GM12878 (cell line): ENCODE results near the gene PKD2. TPM values are rescaled to one million over a fixed set of nuclear protein-coding genes. Genes with fewer than 3 reads are reported as not detected.

Experiments
- ATAC-seq: fragments of 200-7000 bp; cut with Tn5 transposase; 3 replicates; pipeline ENCODE4 v1.9.1; 2020; ENCODE audit warnings: mild to moderate bottlenecking, moderate library complexity
- BruUV-seq: library from RNA; stranded (reverse); fragments of 400-500 nt; replicated peaks from 2 replicates; lab custom pipeline; 2021; lab: Mats Ljungman, UMichigan
- CTCF ChIA-PET: fragments of 300-600 bp; sonication (Branson Sonifier 250); formaldehyde crosslinking; extraction: SDS; loops from one replicate; lab custom pipeline; 2021; ENCODE audit warnings: inconsistent platforms; lab: Yijun Ruan, JAX
- POLR2A ChIA-PET: fragments of 350-600 bp; formaldehyde crosslinking; extraction: SDS; loops from one replicate; lab custom pipeline; 2021; ENCODE audit warnings: inconsistent platforms; lab: Charles Lee
- RAD21 ChIA-PET: fragments of 300-600 bp; sonication (Branson Sonifier 250); formaldehyde crosslinking; loops from one replicate; lab custom pipeline; 2023; ENCODE audit warnings: antibody characterized with exemption; ENCODE audit not compliant: unreplicated experiment; lab: Charles Lee
- SMC1A ChIA-PET: fragments of 300-600 bp; sonication (Branson Sonifier 250); formaldehyde crosslinking; loops from one replicate; lab custom pipeline; 2023; ENCODE audit not compliant: unreplicated experiment, uncharacterized antibody; lab: Charles Lee
- DNase-seq: peaks from one replicate; pipeline ENCODE4 v3.0.0-alpha.2; 2011; ENCODE audit warnings: low read depth, low spot score
- FAIRE-seq: peaks from 3 replicates; lab custom pipeline; 2011; peaks lifted over from hg19 to GRCh38; lab: Jason Lieb, UNC
- H2AFZ ChIP-seq: 2 replicates; pipeline ENCODE4 v1.6.0; 2011; ENCODE audit warnings: low read depth, low read length, control low read depth; ENCODE audit not compliant: control insufficient read depth
- H3K27ac ChIP-seq: 2 replicates; pipeline ENCODE4 v1.5.1; 2011; ENCODE audit warnings: control low read depth; ENCODE audit not compliant: control insufficient read depth, insufficient read depth
- H3K27me3 ChIP-seq, 2 experiments: replicated peaks in 1 of 2; 2 replicates each; pipeline versions ENCODE4 v1.6.0 to v1.6.1; 2011; ENCODE audit warnings: low read length in 1 of 2; ENCODE audit not compliant: control insufficient read depth in 2 of 2, insufficient read depth in 2 of 2
- H3K36me3 ChIP-seq, 2 experiments: 2 replicates each; pipeline ENCODE4 v1.5.1; 2011; ENCODE audit warnings: low read length in 1 of 2; ENCODE audit not compliant: control insufficient read depth in 2 of 2, insufficient read depth in 2 of 2
- H3K4me1 ChIP-seq: 2 replicates; pipeline ENCODE4 v1.6.1; 2011; ENCODE audit warnings: mild to moderate bottlenecking, low read length, moderate library complexity, mixed read lengths; ENCODE audit not compliant: control insufficient read depth, insufficient read depth
- H3K4me2 ChIP-seq: 2 replicates; pipeline ENCODE4 v1.6.0; 2011; ENCODE audit warnings: control low read depth; ENCODE audit not compliant: control insufficient read depth, insufficient read depth
- H3K4me3 ChIP-seq: fragments of 200-600 bp; sonication (generic); 2 replicates; pipeline ENCODE4 v1.5.1; 2016
- H3K79me2 ChIP-seq: 2 replicates; pipeline ENCODE4 v1.6.0; 2011; ENCODE audit warnings: low read length; ENCODE audit not compliant: control insufficient read depth, insufficient read depth
- H3K9ac ChIP-seq: 2 replicates; pipeline ENCODE4 v1.8.0; 2011; ENCODE audit warnings: low read length, control low read depth, mixed read lengths; ENCODE audit not compliant: control insufficient read depth, insufficient read depth
- H3K9me3 ChIP-seq: replicated peaks from 3 replicates; pipeline ENCODE4 v1.5.1; 2011; ENCODE audit warnings: mild to moderate bottlenecking, low read length; ENCODE audit not compliant: control insufficient read depth, insufficient read depth
- H4K20me1 ChIP-seq: 2 replicates; pipeline ENCODE4 v1.6.0; 2011; ENCODE audit not compliant: control insufficient read depth, insufficient read depth
- BACH1 ChIP-seq: fragments of 450-650 bp; IDR thresholded peaks from 2 replicates; pipeline ENCODE4 v1.6.1; 2017; ENCODE audit warnings: mild to moderate bottlenecking, borderline replicate concordance
- DPF2 ChIP-seq: fragments of 450-650 bp; IDR thresholded peaks from 2 replicates; pipeline ENCODE4 v1.6.1; 2017; ENCODE audit warnings: mild to moderate bottlenecking
- FOS ChIP-seq: IDR thresholded peaks from 3 replicates; pipeline ENCODE4 v1.6.1; 2011; ENCODE audit warnings: borderline replicate concordance; ENCODE audit not compliant: insufficient read length; ENCODE audit errors: extremely low read depth
- HDAC2 ChIP-seq: fragments of 200-600 bp; sonication (generic); IDR thresholded peaks from 2 replicates; pipeline ENCODE4 v1.6.1; 2017
- HDAC6 ChIP-seq: fragments of 200-600 bp; sonication (generic); IDR thresholded peaks from one replicate; pipeline ENCODE4 v1.8.0; 2017; ENCODE audit warnings: antibody characterized with exemption; ENCODE audit not compliant: unreplicated experiment
- MYB ChIP-seq: fragments of 150-350 bp; IDR thresholded peaks from 2 replicates; pipeline ENCODE4 v1.6.1; 2014; ENCODE audit warnings: mild to moderate bottlenecking, low read depth, low read length, borderline replicate concordance
- NBN ChIP-seq: fragments of 450-650 bp; IDR thresholded peaks from 2 replicates; pipeline ENCODE4 v1.6.1; 2016
- POLR2AphosphoS2 ChIP-seq: IDR thresholded peaks from 2 replicates; pipeline ENCODE4 v1.6.1; 2011; ENCODE audit warnings: low read depth, mild to moderate bottlenecking, low read length, improper control_type of control experiment, moderate library complexity
- SMARCA5 ChIP-seq: fragments of 450-650 bp; IDR thresholded peaks from 2 replicates; pipeline ENCODE4 v1.6.1; 2017; ENCODE audit warnings: mild to moderate bottlenecking
- SMC3 ChIP-seq: IDR thresholded peaks from 2 replicates; pipeline ENCODE4 v1.6.1; 2011; ENCODE audit warnings: low read length, improper control_type of control experiment, borderline replicate concordance
- SPI1 ChIP-seq: IDR thresholded peaks from 2 replicates; pipeline ENCODE4 v1.6.1; 2011; ENCODE audit warnings: low read depth, mild to moderate bottlenecking, low read length, moderate library complexity, borderline replicate concordance; ENCODE audit not compliant: insufficient read depth
- TCF12 ChIP-seq: IDR thresholded peaks from 2 replicates; pipeline ENCODE4 v1.6.1; 2011; ENCODE audit warnings: low read depth, mild to moderate bottlenecking, low read length
- USF1 ChIP-seq: IDR thresholded peaks from 2 replicates; pipeline ENCODE4 v1.6.1; 2011; ENCODE audit warnings: borderline replicate concordance, low read depth, mild to moderate bottlenecking, moderate library complexity, mixed read lengths, low read length; ENCODE audit not compliant: insufficient read depth; ENCODE audit errors: extremely low read length
- ZBTB11 ChIP-seq: fragments of 450-650 bp; formaldehyde crosslinking; IDR thresholded peaks from 2 replicates; pipeline ENCODE4 v1.5.0; 2022; ENCODE audit warnings: mild to moderate bottlenecking, missing genetic modification characterization
- WGBS: methylation state at CpG from one replicate; pipeline ENCODE4 v1.1.6; 2016; ENCODE audit warnings: low lambda C conversion rate; ENCODE audit not compliant: insufficient replicate concordance, insufficient coverage; ENCODE audit errors: missing lambda C conversion rate; 5-methylcytosine and 5-hydroxymethylcytosine counted together
- in situ Hi-C: fragments of 300-500 bp; cut with MboI; formaldehyde crosslinking; loops from 9 replicates; pipeline ENCODE4 v1.14.3; 2018; ENCODE audit warnings: mixed read lengths
- intact Hi-C: fragments of 100-400 bp; cut with micrococcal nuclease; formaldehyde crosslinking; loops from one replicate; pipeline ENCODE4 v1.14.2; 2022; ENCODE audit not compliant: unreplicated experiment
- polyA plus RNA-seq, 11 experiments: library from polyadenylated mRNA; depleted of rRNA in 4 of 11; unstranded in 6 of 11; stranded (reverse) in 5 of 11; fragments of >200 nt; fragmentation: Nextera tagmentation in 4 of 11; fragmentation: Illumina TruSeq in 1 of 11; extraction: Ambion mirVana in 4 of 11; extraction: Trizol in 1 of 11; gene quantifications; 1 replicate in 1 of 11; 2 replicates in 10 of 11; pipeline versions ENCODE4 v1.2.1 to v1.2.3, GENCODE V29; 2011 to 2016; ENCODE audit warnings: inconsistent platforms in 2 of 11, missing spikeins in 2 of 11, low read depth in 1 of 11
- total RNA-seq, 4 experiments: library from RNA; depleted of rRNA in 3 of 4; stranded (reverse); fragments of >200 nt in 3 of 4; fragmentation: Illumina TruSeq in 1 of 4; extraction: Trizol in 1 of 4; gene quantifications; 2 replicates each; pipeline versions ENCODE4 v1.2.1 to v1.2.3, GENCODE V29; 2013 to 2021
- TF ChIP-seq, protein P1 (sequence below): fragments of 450-650 bp; IDR thresholded peaks from 2 replicates; pipeline ENCODE4 v1.6.1; 2017; ENCODE audit warnings: mild to moderate bottlenecking, moderate library complexity
- TF ChIP-seq, protein P2 (sequence below): IDR thresholded peaks from 2 replicates; pipeline ENCODE4 v1.6.1; 2011; ENCODE audit warnings: low read depth, mild to moderate bottlenecking, low read length, moderate library complexity, borderline replicate concordance; ENCODE audit errors: extremely low read depth

Gene PKD2
- total and polyA plus RNA-seq, 10 of the 15 experiments (the other 5 are each of a cell fraction or from before 2014, with no cell fraction given): 2.0 to 13.8 (median 8.4) TPM

GRCh38 chr4:88115587-88115986, 108.2 kb downstream of the PKD2 start (continued):
- TF ChIP-seq USF1 (no peak), BACH1 (no peak), HDAC6 (no peak), TCF12 (no peak), SMC3 (no peak), SMARCA5 (no peak)
- TF ChIP-seq, protein P1, sequence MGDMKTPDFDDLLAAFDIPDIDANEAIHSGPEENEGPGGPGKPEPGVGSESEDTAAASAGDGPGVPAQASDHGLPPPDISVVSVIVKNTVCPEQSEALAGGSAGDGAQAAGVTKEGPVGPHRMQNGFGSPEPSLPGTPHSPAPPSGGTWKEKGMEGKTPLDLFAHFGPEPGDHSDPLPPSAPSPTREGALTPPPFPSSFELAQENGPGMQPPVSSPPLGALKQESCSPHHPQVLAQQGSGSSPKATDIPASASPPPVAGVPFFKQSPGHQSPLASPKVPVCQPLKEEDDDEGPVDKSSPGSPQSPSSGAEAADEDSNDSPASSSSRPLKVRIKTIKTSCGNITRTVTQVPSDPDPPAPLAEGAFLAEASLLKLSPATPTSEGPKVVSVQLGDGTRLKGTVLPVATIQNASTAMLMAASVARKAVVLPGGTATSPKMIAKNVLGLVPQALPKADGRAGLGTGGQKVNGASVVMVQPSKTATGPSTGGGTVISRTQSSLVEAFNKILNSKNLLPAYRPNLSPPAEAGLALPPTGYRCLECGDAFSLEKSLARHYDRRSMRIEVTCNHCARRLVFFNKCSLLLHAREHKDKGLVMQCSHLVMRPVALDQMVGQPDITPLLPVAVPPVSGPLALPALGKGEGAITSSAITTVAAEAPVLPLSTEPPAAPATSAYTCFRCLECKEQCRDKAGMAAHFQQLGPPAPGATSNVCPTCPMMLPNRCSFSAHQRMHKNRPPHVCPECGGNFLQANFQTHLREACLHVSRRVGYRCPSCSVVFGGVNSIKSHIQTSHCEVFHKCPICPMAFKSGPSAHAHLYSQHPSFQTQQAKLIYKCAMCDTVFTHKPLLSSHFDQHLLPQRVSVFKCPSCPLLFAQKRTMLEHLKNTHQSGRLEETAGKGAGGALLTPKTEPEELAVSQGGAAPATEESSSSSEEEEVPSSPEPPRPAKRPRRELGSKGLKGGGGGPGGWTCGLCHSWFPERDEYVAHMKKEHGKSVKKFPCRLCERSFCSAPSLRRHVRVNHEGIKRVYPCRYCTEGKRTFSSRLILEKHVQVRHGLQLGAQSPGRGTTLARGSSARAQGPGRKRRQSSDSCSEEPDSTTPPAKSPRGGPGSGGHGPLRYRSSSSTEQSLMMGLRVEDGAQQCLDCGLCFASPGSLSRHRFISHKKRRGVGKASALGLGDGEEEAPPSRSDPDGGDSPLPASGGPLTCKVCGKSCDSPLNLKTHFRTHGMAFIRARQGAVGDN: no peak
- TF ChIP-seq, all 136 proteins: peak for 0

GRCh38 chr4:88119943-88120342, 112.5 kb downstream of the PKD2 start:
- no peaks in the 10 kb centered on the region; a peak in 1 of 4 replicates for H3K27me3 ChIP-seq
- no peak overlapping the region for H3K27ac ChIP-seq
- H3K79me2 ChIP-seq: no peaks in the 10 kb centered on the region
- H3K9ac ChIP-seq: no peak overlapping the region
- SMC1A ChIA-PET: no interaction called here
- no peak for ATAC-seq
- H4K20me1 ChIP-seq: no peaks in the 10 kb centered on the region
- POLR2A ChIA-PET: no interaction called here
- peaks cover 3% of the 10 kb centered on the region; the same call in 1 of the 3 replicates for H3K9me3 ChIP-seq
- in situ Hi-C loops: no loop called here
- intact Hi-C loops: no loop called here
- CTCF ChIA-PET: no interaction called here
- no peak overlapping the region for H3K4me2 ChIP-seq
- no peak for FAIRE-seq
- H3K36me3 ChIP-seq: no peaks in the 10 kb centered on the region
- RAD21 ChIA-PET: no interaction called here
- H2AFZ ChIP-seq: no peak overlapping the region
- no peak for DNase-seq
- BruUV-seq: no TSS peak
- no peak overlapping the region for H3K4me3 ChIP-seq
- H3K4me1 ChIP-seq: no peaks in the 10 kb centered on the region
- WGBS: 0% methylated on average over 2 of the region's 2 CpGs
- TF ChIP-seq FOS: no peak
- no peak for TF ChIP-seq ZBTB11 (CRISPR knock-in tag)
- no peak for TF ChIP-seq DPF2
- TF ChIP-seq, protein P2, sequence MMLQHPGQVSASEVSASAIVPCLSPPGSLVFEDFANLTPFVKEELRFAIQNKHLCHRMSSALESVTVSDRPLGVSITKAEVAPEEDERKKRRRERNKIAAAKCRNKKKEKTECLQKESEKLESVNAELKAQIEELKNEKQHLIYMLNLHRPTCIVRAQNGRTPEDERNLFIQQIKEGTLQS: no peak
- no peak for TF ChIP-seq SPI1
- no peak for TF ChIP-seq MYB
- no peak for TF ChIP-seq POLR2AphosphoS2
- TF ChIP-seq NBN: no peak
- TF ChIP-seq HDAC2: no peak
